HepG2 (cell line): ENCODE measurements around the gene NATD1. TPM values are rescaled to one million over a fixed set of nuclear protein-coding genes. Genes with fewer than 3 reads are reported as not detected.
A peak's percentile ranks its signal among the peaks of the same experiment; 100 is the strongest.

Experiments
- CHD2 ChIP-seq: IDR thresholded peaks from 2 replicates; pipeline ENCODE4 v1.6.1; 2011; ENCODE audit warnings: low read depth, low read length, improper control_type of control experiment
- MZF1 ChIP-seq: sonication (generic); formaldehyde crosslinking; IDR thresholded peaks from 2 replicates; pipeline ENCODE4 v1.8.1; 2023; ENCODE audit warnings: mild to moderate bottlenecking, missing genetic modification reagents, borderline replicate concordance
- PCBP2 ChIP-seq: fragments of 200-400 bp; formaldehyde crosslinking; optimal IDR thresholded peaks from 2 replicates; pipeline ENCODE3; 2018; ENCODE audit warnings: low read length, low read depth; ENCODE audit not compliant: poor library complexity, severe bottlenecking
- RARG ChIP-seq: sonication (generic); formaldehyde crosslinking; IDR thresholded peaks from 2 replicates; pipeline ENCODE4 v1.4.0; 2020; ENCODE audit warnings: low read depth, mild to moderate bottlenecking, missing genetic modification reagents
- ZBTB21 ChIP-seq: sonication (generic); formaldehyde crosslinking; IDR thresholded peaks from 2 replicates; pipeline ENCODE4 v1.4.0; 2020; ENCODE audit warnings: missing genetic modification reagents
- ZFX ChIP-seq: sonication (generic); formaldehyde crosslinking; IDR thresholded peaks from 2 replicates; pipeline ENCODE4 v1.4.0; 2020; ENCODE audit warnings: mild to moderate bottlenecking, low read depth, missing genetic modification reagents, moderate library complexity
- polyA plus RNA-seq, 8 experiments: library from polyadenylated mRNA; depleted of rRNA in 3 of 8; stranded (reverse) in 7 of 8; unstranded in 1 of 8; fragments of >200 nt; fragmentation: Illumina TruSeq in 4 of 8; extraction: Trizol in 4 of 8; gene quantifications; 2 replicates each; pipeline versions ENCODE4 v1.2.1 to v1.2.3, GENCODE V29; 2011 to 2016; ENCODE audit warnings: low read depth in 4 of 8, missing spikeins in 1 of 8, mixed read lengths in 1 of 8; ENCODE audit not compliant: insufficient read depth in 1 of 8
- total RNA-seq, 5 experiments: library from RNA; depleted of rRNA; stranded (reverse); fragments of >200 nt; fragmentation: Illumina TruSeq; extraction: Trizol; gene quantifications; 2 replicates each; pipeline ENCODE4 v1.2.3, GENCODE V29; 2016; ENCODE audit warnings: low read depth in 1 of 5
- TF ChIP-seq, protein P1 (sequence below), 2 experiments: sonication (generic) in 1 of 2; formaldehyde crosslinking in 1 of 2; IDR thresholded peaks; 2 replicates each; pipeline versions ENCODE4 v1.4.0 to v1.6.1; 2016 to 2020; ENCODE audit warnings: borderline replicate concordance in 1 of 2, low read depth in 1 of 2, mild to moderate bottlenecking in 1 of 2, missing genetic modification reagents in 1 of 2
- TF ChIP-seq, protein P2 (sequence below): fragments of 450-650 bp; IDR thresholded peaks from 2 replicates; pipeline ENCODE4 v1.6.1; 2017; ENCODE audit warnings: mild to moderate bottlenecking
- TF ChIP-seq, protein P3 (sequence below), 2 experiments: sonication (generic) in 1 of 2; formaldehyde crosslinking in 1 of 2; IDR thresholded peaks; 2 replicates each; pipeline versions ENCODE4 v1.6.1 to v1.9.0; 2014 to 2022; ENCODE audit warnings: antibody characterized with exemption in 1 of 2, borderline replicate concordance in 1 of 2, inconsistent platforms in 1 of 2, low read depth in 1 of 2, missing genetic modification reagents in 1 of 2
- TF ChIP-seq, protein P4 (sequence below): fragments of 450-650 bp; IDR thresholded peaks from 2 replicates; pipeline ENCODE4 v1.6.1; 2016

The NATD1 gene
- total and polyA plus RNA-seq, 2 of the 13 experiments (the other 11 are each of a cell fraction or from before 2014, with no cell fraction given) = 0.31 to 2.3 TPM

DNA sequence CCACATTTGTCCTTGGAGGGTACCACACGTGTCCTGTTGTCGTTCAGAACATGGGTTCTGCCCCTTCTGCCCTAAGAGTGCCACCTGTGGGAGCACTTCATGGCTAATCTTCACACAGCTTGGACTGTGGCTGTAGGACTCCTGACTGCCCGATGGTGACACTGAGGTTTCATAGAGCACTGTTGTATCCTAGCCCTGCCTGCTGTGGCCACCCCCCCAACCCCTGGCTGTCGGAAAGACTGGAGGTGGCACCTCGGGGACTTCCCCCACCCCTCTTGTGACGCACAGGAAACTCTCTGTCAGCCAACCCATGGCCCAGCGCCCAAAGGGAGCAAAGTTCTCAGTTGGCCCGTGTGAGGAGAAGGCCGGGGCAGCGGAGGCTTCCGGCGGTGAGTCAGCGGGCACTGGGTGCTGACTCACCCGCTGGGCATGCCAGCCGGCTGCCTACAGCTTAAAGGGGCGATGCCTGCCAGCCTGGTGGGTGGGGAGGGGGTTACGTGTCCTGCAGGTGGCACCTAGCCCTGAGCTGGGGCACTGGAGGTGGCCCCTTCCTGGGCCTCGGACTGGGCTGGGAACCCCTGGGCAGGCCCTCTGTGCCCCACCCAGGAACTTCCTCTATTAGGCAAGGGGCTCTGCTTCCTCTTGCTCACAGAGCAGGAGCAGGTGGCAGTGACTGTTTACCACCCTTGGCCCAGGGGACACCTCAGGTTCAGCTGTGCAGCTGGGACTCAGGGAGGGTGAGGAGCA, 34.7 kb upstream of the NATD1 start (continued):
- TF ChIP-seq, protein P1, sequence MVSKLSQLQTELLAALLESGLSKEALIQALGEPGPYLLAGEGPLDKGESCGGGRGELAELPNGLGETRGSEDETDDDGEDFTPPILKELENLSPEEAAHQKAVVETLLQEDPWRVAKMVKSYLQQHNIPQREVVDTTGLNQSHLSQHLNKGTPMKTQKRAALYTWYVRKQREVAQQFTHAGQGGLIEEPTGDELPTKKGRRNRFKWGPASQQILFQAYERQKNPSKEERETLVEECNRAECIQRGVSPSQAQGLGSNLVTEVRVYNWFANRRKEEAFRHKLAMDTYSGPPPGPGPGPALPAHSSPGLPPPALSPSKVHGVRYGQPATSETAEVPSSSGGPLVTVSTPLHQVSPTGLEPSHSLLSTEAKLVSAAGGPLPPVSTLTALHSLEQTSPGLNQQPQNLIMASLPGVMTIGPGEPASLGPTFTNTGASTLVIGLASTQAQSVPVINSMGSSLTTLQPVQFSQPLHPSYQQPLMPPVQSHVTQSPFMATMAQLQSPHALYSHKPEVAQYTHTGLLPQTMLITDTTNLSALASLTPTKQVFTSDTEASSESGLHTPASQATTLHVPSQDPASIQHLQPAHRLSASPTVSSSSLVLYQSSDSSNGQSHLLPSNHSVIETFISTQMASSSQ (IDR thresholded peaks at IDR 0.05; ENCODE audit: low read depth) = 0 out of 2 replicates have a peak, but pooled peaks have one; percentile 12
- TF ChIP-seq, protein P1 (CRISPR knock-in tag; IDR thresholded peaks at IDR 0.05; ENCODE audit: borderline replicate concordance) = 0 out of 2 replicates have a peak, but pooled peaks have one; percentile 64
- TF ChIP-seq RARG (CRISPR knock-in tag) (no peak), ZFX (CRISPR knock-in tag) (peak; percentile 76), PCBP2 (no peak), CHD2 (0 out of 2 replicates have a peak, but pooled peaks have one; percentile 5), ZBTB21 (CRISPR knock-in tag) (peak; percentile 35; the same call in 1 of the 2 replicates), MZF1 (CRISPR knock-in tag) (no peak)
- TF ChIP-seq, protein P2, sequence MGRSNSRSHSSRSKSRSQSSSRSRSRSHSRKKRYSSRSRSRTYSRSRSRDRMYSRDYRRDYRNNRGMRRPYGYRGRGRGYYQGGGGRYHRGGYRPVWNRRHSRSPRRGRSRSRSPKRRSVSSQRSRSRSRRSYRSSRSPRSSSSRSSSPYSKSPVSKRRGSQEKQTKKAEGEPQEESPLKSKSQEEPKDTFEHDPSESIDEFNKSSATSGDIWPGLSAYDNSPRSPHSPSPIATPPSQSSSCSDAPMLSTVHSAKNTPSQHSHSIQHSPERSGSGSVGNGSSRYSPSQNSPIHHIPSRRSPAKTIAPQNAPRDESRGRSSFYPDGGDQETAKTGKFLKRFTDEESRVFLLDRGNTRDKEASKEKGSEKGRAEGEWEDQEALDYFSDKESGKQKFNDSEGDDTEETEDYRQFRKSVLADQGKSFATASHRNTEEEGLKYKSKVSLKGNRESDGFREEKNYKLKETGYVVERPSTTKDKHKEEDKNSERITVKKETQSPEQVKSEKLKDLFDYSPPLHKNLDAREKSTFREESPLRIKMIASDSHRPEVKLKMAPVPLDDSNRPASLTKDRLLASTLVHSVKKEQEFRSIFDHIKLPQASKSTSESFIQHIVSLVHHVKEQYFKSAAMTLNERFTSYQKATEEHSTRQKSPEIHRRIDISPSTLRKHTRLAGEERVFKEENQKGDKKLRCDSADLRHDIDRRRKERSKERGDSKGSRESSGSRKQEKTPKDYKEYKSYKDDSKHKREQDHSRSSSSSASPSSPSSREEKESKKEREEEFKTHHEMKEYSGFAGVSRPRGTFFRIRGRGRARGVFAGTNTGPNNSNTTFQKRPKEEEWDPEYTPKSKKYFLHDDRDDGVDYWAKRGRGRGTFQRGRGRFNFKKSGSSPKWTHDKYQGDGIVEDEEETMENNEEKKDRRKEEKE = no peak
- TF ChIP-seq, protein P3, sequence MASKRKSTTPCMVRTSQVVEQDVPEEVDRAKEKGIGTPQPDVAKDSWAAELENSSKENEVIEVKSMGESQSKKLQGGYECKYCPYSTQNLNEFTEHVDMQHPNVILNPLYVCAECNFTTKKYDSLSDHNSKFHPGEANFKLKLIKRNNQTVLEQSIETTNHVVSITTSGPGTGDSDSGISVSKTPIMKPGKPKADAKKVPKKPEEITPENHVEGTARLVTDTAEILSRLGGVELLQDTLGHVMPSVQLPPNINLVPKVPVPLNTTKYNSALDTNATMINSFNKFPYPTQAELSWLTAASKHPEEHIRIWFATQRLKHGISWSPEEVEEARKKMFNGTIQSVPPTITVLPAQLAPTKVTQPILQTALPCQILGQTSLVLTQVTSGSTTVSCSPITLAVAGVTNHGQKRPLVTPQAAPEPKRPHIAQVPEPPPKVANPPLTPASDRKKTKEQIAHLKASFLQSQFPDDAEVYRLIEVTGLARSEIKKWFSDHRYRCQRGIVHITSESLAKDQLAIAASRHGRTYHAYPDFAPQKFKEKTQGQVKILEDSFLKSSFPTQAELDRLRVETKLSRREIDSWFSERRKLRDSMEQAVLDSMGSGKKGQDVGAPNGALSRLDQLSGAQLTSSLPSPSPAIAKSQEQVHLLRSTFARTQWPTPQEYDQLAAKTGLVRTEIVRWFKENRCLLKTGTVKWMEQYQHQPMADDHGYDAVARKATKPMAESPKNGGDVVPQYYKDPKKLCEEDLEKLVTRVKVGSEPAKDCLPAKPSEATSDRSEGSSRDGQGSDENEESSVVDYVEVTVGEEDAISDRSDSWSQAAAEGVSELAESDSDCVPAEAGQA (IDR thresholded peaks at IDR 0.05; ENCODE audit: low read depth) = no peak
- TF ChIP-seq, protein P3 (CRISPR knock-in tag; IDR thresholded peaks at IDR 0.05; ENCODE audit: borderline replicate concordance) = no peak
- TF ChIP-seq, protein P4, sequence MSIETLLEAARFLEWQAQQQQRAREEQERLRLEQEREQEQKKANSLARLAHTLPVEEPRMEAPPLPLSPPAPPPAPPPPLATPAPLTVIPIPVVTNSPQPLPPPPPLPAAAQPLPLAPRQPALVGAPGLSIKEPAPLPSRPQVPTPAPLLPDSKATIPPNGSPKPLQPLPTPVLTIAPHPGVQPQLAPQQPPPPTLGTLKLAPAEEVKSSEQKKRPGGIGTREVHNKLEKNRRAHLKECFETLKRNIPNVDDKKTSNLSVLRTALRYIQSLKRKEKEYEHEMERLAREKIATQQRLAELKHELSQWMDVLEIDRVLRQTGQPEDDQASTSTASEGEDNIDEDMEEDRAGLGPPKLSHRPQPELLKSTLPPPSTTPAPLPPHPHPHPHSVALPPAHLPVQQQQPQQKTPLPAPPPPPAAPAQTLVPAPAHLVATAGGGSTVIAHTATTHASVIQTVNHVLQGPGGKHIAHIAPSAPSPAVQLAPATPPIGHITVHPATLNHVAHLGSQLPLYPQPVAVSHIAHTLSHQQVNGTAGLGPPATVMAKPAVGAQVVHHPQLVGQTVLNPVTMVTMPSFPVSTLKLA = peak; percentile 63
